Measurements from ENCODE around the gene TIMM50. TPM values are rescaled to one million over a fixed set of nuclear protein-coding genes. Genes with fewer than 3 reads are reported as not detected.

Gene TIMM50
- total and polyA plus RNA-seq, 4 donors = 24.3 to 39.9 (median 30.5) TPM

GRCh38 chr19:39512988-39513387 is 32.4 kb downstream of the TIMM50 start:
- Histone ChIP-seq H3K4me3 (ENCODE audit: low read depth in 1 of 3, low read length in 3 of 3) (no peak overlapping the region), H3K9me3 (ENCODE audit: control insufficient read depth in 4 of 4, low read length in 3 of 4) (peaks cover 0 to 2% (median 0%) of the 10 kb centered on the region in 4 donors), H3K27ac (ENCODE audit: low read depth in 1 of 2, low read length in 2 of 2) (no peak overlapping the region), H3K27me3 (ENCODE audit: control insufficient read depth in 4 of 4, insufficient read depth in 4 of 4, low read length in 3 of 4) (peaks cover under 1 to 15% (median 11%) of the 10 kb centered on the region in 4 donors), H3K4me1 (ENCODE audit: control insufficient read depth in 4 of 4, insufficient read depth in 4 of 4, low read length in 3 of 4) (peaks cover 5 to 12% (median 7%) of the 10 kb centered on the region in 4 donors), H3K36me3 (ENCODE audit: control insufficient read depth in 4 of 4, insufficient read depth in 3 of 4, low read depth in 1 of 4, low read length in 3 of 4) (no peaks in the 10 kb centered on the region), H3K9ac (ENCODE audit: low read depth in 1 of 2, low read length in 2 of 2) (no peak overlapping the region)
- 48% methylated on average over 2 of the region's 2 CpGs for WGBS
- DNase-seq (ENCODE audit: low spot score) = no peak
- TF ChIP-seq, protein P1, sequence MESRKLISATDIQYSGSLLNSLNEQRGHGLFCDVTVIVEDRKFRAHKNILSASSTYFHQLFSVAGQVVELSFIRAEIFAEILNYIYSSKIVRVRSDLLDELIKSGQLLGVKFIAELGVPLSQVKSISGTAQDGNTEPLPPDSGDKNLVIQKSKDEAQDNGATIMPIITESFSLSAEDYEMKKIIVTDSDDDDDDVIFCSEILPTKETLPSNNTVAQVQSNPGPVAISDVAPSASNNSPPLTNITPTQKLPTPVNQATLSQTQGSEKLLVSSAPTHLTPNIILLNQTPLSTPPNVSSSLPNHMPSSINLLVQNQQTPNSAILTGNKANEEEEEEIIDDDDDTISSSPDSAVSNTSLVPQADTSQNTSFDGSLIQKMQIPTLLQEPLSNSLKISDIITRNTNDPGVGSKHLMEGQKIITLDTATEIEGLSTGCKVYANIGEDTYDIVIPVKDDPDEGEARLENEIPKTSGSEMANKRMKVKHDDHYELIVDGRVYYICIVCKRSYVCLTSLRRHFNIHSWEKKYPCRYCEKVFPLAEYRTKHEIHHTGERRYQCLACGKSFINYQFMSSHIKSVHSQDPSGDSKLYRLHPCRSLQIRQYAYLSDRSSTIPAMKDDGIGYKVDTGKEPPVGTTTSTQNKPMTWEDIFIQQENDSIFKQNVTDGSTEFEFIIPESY (IDR thresholded peaks at IDR 0.05) = no peak
- no peak for TF ChIP-seq RAD21 (IDR thresholded peaks at IDR 0.05)
- no peak for TF ChIP-seq NR2F2 (IDR thresholded peaks at IDR 0.05)
- TF ChIP-seq, protein P2, sequence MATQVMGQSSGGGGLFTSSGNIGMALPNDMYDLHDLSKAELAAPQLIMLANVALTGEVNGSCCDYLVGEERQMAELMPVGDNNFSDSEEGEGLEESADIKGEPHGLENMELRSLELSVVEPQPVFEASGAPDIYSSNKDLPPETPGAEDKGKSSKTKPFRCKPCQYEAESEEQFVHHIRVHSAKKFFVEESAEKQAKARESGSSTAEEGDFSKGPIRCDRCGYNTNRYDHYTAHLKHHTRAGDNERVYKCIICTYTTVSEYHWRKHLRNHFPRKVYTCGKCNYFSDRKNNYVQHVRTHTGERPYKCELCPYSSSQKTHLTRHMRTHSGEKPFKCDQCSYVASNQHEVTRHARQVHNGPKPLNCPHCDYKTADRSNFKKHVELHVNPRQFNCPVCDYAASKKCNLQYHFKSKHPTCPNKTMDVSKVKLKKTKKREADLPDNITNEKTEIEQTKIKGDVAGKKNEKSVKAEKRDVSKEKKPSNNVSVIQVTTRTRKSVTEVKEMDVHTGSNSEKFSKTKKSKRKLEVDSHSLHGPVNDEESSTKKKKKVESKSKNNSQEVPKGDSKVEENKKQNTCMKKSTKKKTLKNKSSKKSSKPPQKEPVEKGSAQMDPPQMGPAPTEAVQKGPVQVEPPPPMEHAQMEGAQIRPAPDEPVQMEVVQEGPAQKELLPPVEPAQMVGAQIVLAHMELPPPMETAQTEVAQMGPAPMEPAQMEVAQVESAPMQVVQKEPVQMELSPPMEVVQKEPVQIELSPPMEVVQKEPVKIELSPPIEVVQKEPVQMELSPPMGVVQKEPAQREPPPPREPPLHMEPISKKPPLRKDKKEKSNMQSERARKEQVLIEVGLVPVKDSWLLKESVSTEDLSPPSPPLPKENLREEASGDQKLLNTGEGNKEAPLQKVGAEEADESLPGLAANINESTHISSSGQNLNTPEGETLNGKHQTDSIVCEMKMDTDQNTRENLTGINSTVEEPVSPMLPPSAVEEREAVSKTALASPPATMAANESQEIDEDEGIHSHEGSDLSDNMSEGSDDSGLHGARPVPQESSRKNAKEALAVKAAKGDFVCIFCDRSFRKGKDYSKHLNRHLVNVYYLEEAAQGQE (IDR thresholded peaks at IDR 0.05) = no peak
- TF ChIP-seq GABPA (IDR thresholded peaks at IDR 0.05 in 1 of 2, conservative IDR thresholded peaks at IDR 0.05 in 1 of 2) = no peak
- TF ChIP-seq HNF4G (IDR thresholded peaks at IDR 0.05) = no peak
- TF ChIP-seq JUND (IDR thresholded peaks at IDR 0.05) = no peak
- no peak for TF ChIP-seq MAX (IDR thresholded peaks at IDR 0.05)
- TF ChIP-seq ATF3 (IDR thresholded peaks at IDR 0.05) = no peak

DNA sequence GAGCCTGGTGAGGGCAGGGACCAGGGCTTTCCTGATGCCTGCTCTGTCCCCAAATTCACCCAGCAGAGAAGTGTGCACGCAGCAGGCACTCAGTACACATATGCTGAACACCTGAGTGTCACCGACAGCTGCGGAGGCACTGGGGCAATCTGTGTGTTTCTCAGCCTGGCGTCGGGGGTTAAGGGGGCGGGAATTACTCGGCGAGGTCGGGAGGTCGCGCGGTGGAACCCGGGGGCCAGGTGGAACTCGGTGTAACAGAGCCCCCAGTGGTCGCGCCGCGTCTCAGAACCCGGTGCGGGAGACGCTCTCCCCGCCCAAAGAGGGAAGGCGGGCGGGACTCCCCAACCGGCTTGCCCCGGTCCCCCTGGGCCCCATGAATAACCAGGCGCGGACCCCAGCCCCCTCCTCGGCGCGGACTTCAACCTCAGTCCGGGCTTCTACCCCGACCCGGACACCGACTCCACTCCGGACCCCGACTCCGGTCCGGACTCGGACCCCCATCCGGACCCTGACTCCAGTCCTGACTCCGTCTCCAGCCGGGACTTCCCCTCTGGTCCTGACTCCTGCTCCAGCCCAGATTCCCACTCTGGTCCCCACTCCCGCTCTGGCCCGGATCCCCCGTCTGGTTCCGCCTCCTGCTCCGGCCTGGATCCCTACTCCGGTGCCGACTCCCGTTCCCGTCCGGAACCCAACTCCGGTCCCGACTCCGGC is 34.4 kb downstream of the TIMM50 start, which contains the start of gene SELENOV:
Gene SELENOV (plus strand): TSS at position 300 of the 711 bp plus-strand sequence. CDS start 74 bp downstream, at position 374.
- DNase-seq (ENCODE audit: low spot score) = no peak
- WGBS = 2% methylated on average over 56 of the region's 56 CpGs
- Histone ChIP-seq H3K27ac (ENCODE audit: low read depth in 1 of 2, low read length in 2 of 2) (no peak within 1 kb of the TSS), H3K9ac (ENCODE audit: low read depth in 1 of 2, low read length in 2 of 2) (no peak within 1 kb of the TSS), H3K9me3 (ENCODE audit: control insufficient read depth in 4 of 4, low read length in 3 of 4) (peaks cover 0 to 2% (median 0%) of the 10 kb centered on the region in 4 donors), H3K27me3 (ENCODE audit: control insufficient read depth in 4 of 4, insufficient read depth in 4 of 4, low read length in 3 of 4) (peaks cover 0 to 15% (median 9%) of the 10 kb centered on the region in 4 donors), H3K4me3 (ENCODE audit: low read depth in 1 of 3, low read length in 3 of 3) (peak within 1 kb of the TSS in 1 of 3 donors; percentile 35), H3K36me3 (ENCODE audit: control insufficient read depth in 4 of 4, insufficient read depth in 3 of 4, low read depth in 1 of 4, low read length in 3 of 4) (no peaks in the 10 kb centered on the region), H3K4me1 (ENCODE audit: control insufficient read depth in 4 of 4, insufficient read depth in 4 of 4, low read length in 3 of 4) (peaks cover 5 to 12% (median 7%) of the 10 kb centered on the region in 4 donors)
- TF ChIP-seq GABPA (IDR thresholded peaks at IDR 0.05 in 1 of 2, conservative IDR thresholded peaks at IDR 0.05 in 1 of 2) = no peak
- no peak for TF ChIP-seq JUND (IDR thresholded peaks at IDR 0.05)
- no peak for TF ChIP-seq ATF3 (IDR thresholded peaks at IDR 0.05)
- TF ChIP-seq FOXA1 (IDR thresholded peaks at IDR 0.05) = no peak
- TF ChIP-seq HNF4G (IDR thresholded peaks at IDR 0.05) = no peak
- TF ChIP-seq, protein P2 (IDR thresholded peaks at IDR 0.05) = no peak
- TF ChIP-seq, protein P1 (IDR thresholded peaks at IDR 0.05) = no peak
- no peak for TF ChIP-seq SP1 (IDR thresholded peaks at IDR 0.05)
- TF ChIP-seq YY1 (IDR thresholded peaks at IDR 0.05) = no peak
- no peak for TF ChIP-seq CTCF (IDR thresholded peaks at IDR 0.05; ENCODE audit: low read depth, low read length, missing input control)
- no peak for TF ChIP-seq EGR1 (IDR thresholded peaks at IDR 0.05; ENCODE audit: low read depth in 2 of 2)
- TF ChIP-seq TAF1 (conservative IDR thresholded peaks at IDR 0.05) = no peak
- TF ChIP-seq RAD21 (IDR thresholded peaks at IDR 0.05) = no peak

All from liver (tissue), 9 donors.